H9 (cell line): ENCODE results near the gene GAMT. TPM values are rescaled to one million over a fixed set of nuclear protein-coding genes. Genes with fewer than 3 reads are reported as not detected.

Experiments
- DNase-seq: peaks from one replicate; pipeline ENCODE4 v3.0.0-alpha.2; 2017
- H2AFZ ChIP-seq: one replicate; pipeline ENCODE4 v1.6.1; 2013; ENCODE audit warnings: mild to moderate bottlenecking, low read length, control low read depth, moderate library complexity
- H2AK5ac ChIP-seq: 2 replicates; pipeline ENCODE4 v1.6.1; 2013; ENCODE audit warnings: low read length, control low read depth, mixed read lengths; ENCODE audit not compliant: insufficient read length
- H2BK120ac ChIP-seq: one replicate; pipeline ENCODE4 v1.6.1; 2013; ENCODE audit warnings: low read depth, mild to moderate bottlenecking, low read length, control low read depth, inconsistent platforms; ENCODE audit not compliant: poor library complexity, severe bottlenecking
- H2BK12ac ChIP-seq: 2 replicates; pipeline ENCODE4 v1.6.1; 2013; ENCODE audit warnings: low read length, control low read depth, mixed read lengths, low read depth; ENCODE audit not compliant: insufficient read length
- H2BK15ac ChIP-seq: 2 replicates; pipeline ENCODE4 v1.6.1; 2013; ENCODE audit warnings: low read depth, low read length, control low read depth
- H2BK20ac ChIP-seq: one replicate; pipeline ENCODE4 v1.6.1; 2013; ENCODE audit warnings: low read depth, mild to moderate bottlenecking, low read length, control low read depth, inconsistent platforms; ENCODE audit not compliant: poor library complexity, severe bottlenecking
- H2BK5ac ChIP-seq: 2 replicates; pipeline ENCODE4 v1.6.1; 2013; ENCODE audit warnings: low read length, control low read depth, mixed read lengths; ENCODE audit not compliant: insufficient read length
- H3K14ac ChIP-seq: 2 replicates; pipeline ENCODE4 v1.6.1; 2013; ENCODE audit warnings: low read length, control low read depth; ENCODE audit not compliant: insufficient read depth
- H3K18ac ChIP-seq: 2 replicates; pipeline ENCODE4 v1.6.1; 2013; ENCODE audit warnings: low read depth, mild to moderate bottlenecking, mixed read lengths, low read length, control low read depth; ENCODE audit not compliant: insufficient read length
- H3K23ac ChIP-seq: 2 replicates; pipeline ENCODE4 v1.6.1; 2013; ENCODE audit warnings: low read length, control low read depth, mixed read lengths, low read depth; ENCODE audit not compliant: insufficient read length
- H3K23me2 ChIP-seq: 2 replicates; pipeline ENCODE4 v1.6.1; 2013; ENCODE audit warnings: low read depth, mild to moderate bottlenecking, mixed read lengths, low read length, control low read depth; ENCODE audit not compliant: insufficient read length, poor library complexity, severe bottlenecking
- H3K27ac ChIP-seq: 2 replicates; pipeline ENCODE4 v1.5.1; 2013; ENCODE audit warnings: low read length, control low read depth, mixed read lengths, low read depth; ENCODE audit not compliant: insufficient read length
- H3K27me3 ChIP-seq: 2 replicates; pipeline ENCODE4 v1.6.1; 2013; ENCODE audit warnings: low read length, control low read depth, inconsistent platforms; ENCODE audit not compliant: insufficient read depth
- H3K4ac ChIP-seq: 2 replicates; pipeline ENCODE4 v1.6.1; 2013; ENCODE audit warnings: low read depth, mild to moderate bottlenecking, control low read depth, inconsistent platforms, low read length, moderate library complexity
- H3K4me1 ChIP-seq: 2 replicates; pipeline ENCODE4 v1.6.1; 2013; ENCODE audit warnings: low read length, control low read depth, inconsistent platforms; ENCODE audit not compliant: insufficient read depth
- H3K4me2 ChIP-seq: 2 replicates; pipeline ENCODE4 v1.6.1; 2013; ENCODE audit warnings: low read length, control low read depth, mixed read lengths; ENCODE audit not compliant: insufficient read length, insufficient read depth
- H3K56ac ChIP-seq: 2 replicates; pipeline ENCODE4 v1.6.1; 2013; ENCODE audit warnings: low read depth, mild to moderate bottlenecking, mixed read lengths, low read length, control low read depth; ENCODE audit not compliant: insufficient read length
- H3K79me1 ChIP-seq: 2 replicates; pipeline ENCODE4 v1.6.1; 2013; ENCODE audit warnings: low read depth, mild to moderate bottlenecking, moderate library complexity, low read length, control low read depth, inconsistent platforms; ENCODE audit not compliant: insufficient read depth, poor library complexity, severe bottlenecking
- H3K79me2 ChIP-seq: 2 replicates; pipeline ENCODE4 v1.6.1; 2013; ENCODE audit warnings: low read length, control low read depth, inconsistent platforms; ENCODE audit not compliant: insufficient read depth
- H3K9ac ChIP-seq: 2 replicates; pipeline ENCODE4 v1.6.1; 2013; ENCODE audit warnings: low read length, control low read depth, mixed read lengths; ENCODE audit not compliant: insufficient read length; ENCODE audit errors: extremely low read depth
- H3K9me3 ChIP-seq: one replicate; pipeline ENCODE4 v1.6.1; 2013; ENCODE audit warnings: low read depth, low read length, inconsistent platforms; ENCODE audit not compliant: control insufficient read depth
- H3T11ph ChIP-seq: one replicate; pipeline ENCODE4 v1.6.1; 2013; ENCODE audit warnings: mild to moderate bottlenecking, low read length, control low read depth, inconsistent platforms
- H4K20me1 ChIP-seq: one replicate; pipeline ENCODE4 v1.6.1; 2013; ENCODE audit not compliant: control insufficient read depth, insufficient read length, insufficient read depth
- H4K5ac ChIP-seq: 2 replicates; pipeline ENCODE4 v1.6.1; 2013; ENCODE audit warnings: low read depth, mild to moderate bottlenecking, mixed read lengths, low read length, control low read depth; ENCODE audit not compliant: insufficient read length
- H4K8ac ChIP-seq: replicated peaks from 2 replicates; pipeline ENCODE4 v1.6.1; 2013; ENCODE audit warnings: low read length, control low read depth, mixed read lengths, low read depth; ENCODE audit not compliant: insufficient read length
- H4K91ac ChIP-seq: 2 replicates; pipeline ENCODE4 v1.6.1; 2013; ENCODE audit warnings: low read depth, mild to moderate bottlenecking, moderate library complexity, mixed read lengths, low read length, control low read depth; ENCODE audit not compliant: insufficient read length
- H3K27ac Mint-ChIP-seq, 3 experiments: 2 replicates in 2 of 3; 3 replicates in 1 of 3; pipeline ENCODE4 v1.8.0; 2020 to 2021; ENCODE audit warnings: mixed read lengths in 3 of 3, mild to moderate bottlenecking in 1 of 3, moderate library complexity in 1 of 3
- H3K27me3 Mint-ChIP-seq: 2 replicates; pipeline ENCODE4 v1.8.0; 2021; ENCODE audit warnings: low read depth, mild to moderate bottlenecking, moderate library complexity, mixed read lengths
- H3K36me3 Mint-ChIP-seq, 3 experiments: 2 replicates in 2 of 3; 3 replicates in 1 of 3; pipeline ENCODE4 v1.8.0; 2020 to 2021; ENCODE audit warnings: low read depth in 3 of 3, mixed read lengths in 3 of 3; ENCODE audit not compliant: insufficient read depth in 1 of 3
- H3K4me1 Mint-ChIP-seq, 2 experiments: 2 replicates each; pipeline ENCODE4 v1.8.0; 2020; ENCODE audit warnings: mixed read lengths in 2 of 2
- H3K4me3 Mint-ChIP-seq, 2 experiments: 2 replicates in 1 of 2; 3 replicates in 1 of 2; pipeline ENCODE4 v1.8.0; 2020 to 2021; ENCODE audit warnings: mild to moderate bottlenecking in 2 of 2, mixed read lengths in 2 of 2, moderate library complexity in 1 of 2
- H3K9me3 Mint-ChIP-seq, 2 experiments: 2 replicates in 1 of 2; 3 replicates in 1 of 2; pipeline ENCODE4 v1.8.0; 2020; ENCODE audit warnings: mild to moderate bottlenecking in 2 of 2, mixed read lengths in 2 of 2, moderate library complexity in 1 of 2
- WGBS: extraction: QIAGEN DNeasy Blood & Tissue Kit; methylation state at CpG from one replicate; pipeline ENCODE4 v1.1.7; 2013; ENCODE audit warnings: missing lambda C conversion rate, low lambda C conversion rate, mixed read lengths; ENCODE audit not compliant: insufficient read length; ENCODE audit errors: extremely low coverage; 5-methylcytosine and 5-hydroxymethylcytosine counted together
- total RNA-seq: library from RNA; stranded (reverse); gene quantifications from 2 replicates; pipeline ENCODE4 v1.2.1, GENCODE V29; 2021
- TF ChIP-seq, protein P1 (sequence below): fragments of 200-600 bp; sonication (generic); conservative IDR thresholded peaks from 3 replicates; pipeline ENCODE4 v1.8.0; 2021; ENCODE audit warnings: antibody characterized with exemption, mild to moderate bottlenecking

The GAMT gene
- total RNA-seq, 1 experiment from 2014 or later = 26.6 TPM

- H2BK5ac ChIP-seq = no peak overlapping the region
- H3K79me1 ChIP-seq = peaks cover 8% of the 10 kb centered on the region
- Mint-ChIP-seq H3K9me3 (peaks cover 0 to 2% of the 10 kb centered on the region in 2 experiments; a peak in 1 of 5 replicates), H3K27ac (peak overlapping the region; percentile 63 to 94 (median 94); a peak in 5 of 7 replicates), H3K27me3 (no peaks in the 10 kb centered on the region), H3K4me3 (peak overlapping the region; percentile 7 to 57; a peak in 2 of 5 replicates), H3K4me1 (peaks cover 35 to 38% of the 10 kb centered on the region in 2 experiments), H3K36me3 (peaks cover 19 to 72% (median 55%) of the 10 kb centered on the region in 3 experiments)
- H2AFZ ChIP-seq = no peak overlapping the region
- H4K8ac ChIP-seq = no peak overlapping the region
- H2BK12ac ChIP-seq = no peak overlapping the region
- H4K91ac ChIP-seq = no peak overlapping the region
- H3K14ac ChIP-seq = no peak overlapping the region
- no peak overlapping the region for H3K27ac ChIP-seq
- no peak overlapping the region for H3K18ac ChIP-seq
- H3K9me3 ChIP-seq = no peaks in the 10 kb centered on the region
- H3K9ac ChIP-seq = no peak overlapping the region
- H3K23me2 ChIP-seq = no peaks in the 10 kb centered on the region
- no peaks in the 10 kb centered on the region for H3K27me3 ChIP-seq
- H2BK120ac ChIP-seq = no peak overlapping the region
- H3K79me2 ChIP-seq = peaks cover 50% of the 10 kb centered on the region; the same call in 1 of the 2 replicates
- H3K4me1 ChIP-seq = no peaks in the 10 kb centered on the region; the same call in 1 of the 2 replicates
- no peak overlapping the region for H2AK5ac ChIP-seq
- no CpG with 5 or more reads among the region's 21 CpGs for WGBS
- no peak overlapping the region for H3T11ph ChIP-seq
- H3K4ac ChIP-seq = no peak overlapping the region
- no peak overlapping the region for H3K4me2 ChIP-seq
- peaks cover 2% of the 10 kb centered on the region for H4K20me1 ChIP-seq
- no peak overlapping the region for H4K5ac ChIP-seq
- no peak overlapping the region for H3K23ac ChIP-seq
- no peak for DNase-seq
- H3K56ac ChIP-seq = no peak overlapping the region
- TF ChIP-seq, protein P1, sequence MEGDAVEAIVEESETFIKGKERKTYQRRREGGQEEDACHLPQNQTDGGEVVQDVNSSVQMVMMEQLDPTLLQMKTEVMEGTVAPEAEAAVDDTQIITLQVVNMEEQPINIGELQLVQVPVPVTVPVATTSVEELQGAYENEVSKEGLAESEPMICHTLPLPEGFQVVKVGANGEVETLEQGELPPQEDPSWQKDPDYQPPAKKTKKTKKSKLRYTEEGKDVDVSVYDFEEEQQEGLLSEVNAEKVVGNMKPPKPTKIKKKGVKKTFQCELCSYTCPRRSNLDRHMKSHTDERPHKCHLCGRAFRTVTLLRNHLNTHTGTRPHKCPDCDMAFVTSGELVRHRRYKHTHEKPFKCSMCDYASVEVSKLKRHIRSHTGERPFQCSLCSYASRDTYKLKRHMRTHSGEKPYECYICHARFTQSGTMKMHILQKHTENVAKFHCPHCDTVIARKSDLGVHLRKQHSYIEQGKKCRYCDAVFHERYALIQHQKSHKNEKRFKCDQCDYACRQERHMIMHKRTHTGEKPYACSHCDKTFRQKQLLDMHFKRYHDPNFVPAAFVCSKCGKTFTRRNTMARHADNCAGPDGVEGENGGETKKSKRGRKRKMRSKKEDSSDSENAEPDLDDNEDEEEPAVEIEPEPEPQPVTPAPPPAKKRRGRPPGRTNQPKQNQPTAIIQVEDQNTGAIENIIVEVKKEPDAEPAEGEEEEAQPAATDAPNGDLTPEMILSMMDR = no peak
- H2BK20ac ChIP-seq = no peak overlapping the region
- H2BK15ac ChIP-seq = no peak overlapping the region
Measured at GRCh38 chr19:1417145-1417544, 15.8 kb upstream of the GAMT start.
